Astrocyte (in vitro differentiated cells and primary cell): Measurements from ENCODE around the gene RALGPS2. TPM values are rescaled to one million over a fixed set of nuclear protein-coding genes. Genes with fewer than 3 reads are reported as not detected.

Experiments used
- DNase-seq: peaks from one replicate; pipeline ENCODE4 v3.0.0-alpha.2; 2010; ENCODE audit warnings: low read depth
- FAIRE-seq: peaks from 2 replicates; lab custom pipeline; 2011; peaks lifted over from hg19 to GRCh38; lab: Jason Lieb, UNC
- H2AFZ ChIP-seq: 2 replicates; pipeline ENCODE4 v1.6.0; 2012; ENCODE audit warnings: low read depth, low read length, inconsistent platforms
- H3K27ac ChIP-seq: 2 replicates; pipeline ENCODE4 v1.5.1; 2011; ENCODE audit warnings: low read depth, low read length, inconsistent platforms
- H3K27me3 ChIP-seq: 2 replicates; pipeline ENCODE4 v1.6.0; 2011; ENCODE audit warnings: low read length, inconsistent platforms; ENCODE audit not compliant: insufficient read depth
- H3K36me3 ChIP-seq: 2 replicates; pipeline ENCODE4 v1.5.1; 2011; ENCODE audit warnings: low read length, inconsistent platforms; ENCODE audit not compliant: insufficient read depth
- H3K4me1 ChIP-seq: 2 replicates; pipeline ENCODE4 v1.5.1; 2011; ENCODE audit warnings: low read length, inconsistent platforms; ENCODE audit not compliant: insufficient read depth
- H3K4me2 ChIP-seq: 2 replicates; pipeline ENCODE4 v1.6.0; 2012; ENCODE audit warnings: low read length, inconsistent platforms
- H3K4me3 ChIP-seq: 2 replicates; pipeline ENCODE4 v1.5.1; 2011; ENCODE audit warnings: low read depth, mild to moderate bottlenecking, low read length, inconsistent platforms; ENCODE audit not compliant: insufficient read depth
- H3K79me2 ChIP-seq: 2 replicates; pipeline ENCODE4 v1.6.0; 2012; ENCODE audit warnings: mild to moderate bottlenecking, low read length, inconsistent platforms; ENCODE audit not compliant: insufficient read depth
- H3K9ac ChIP-seq: 2 replicates; pipeline ENCODE4 v1.6.0; 2012; ENCODE audit warnings: mild to moderate bottlenecking, low read length, inconsistent platforms
- H3K9me3 ChIP-seq: 2 replicates; pipeline ENCODE4 v1.5.1; 2012; ENCODE audit warnings: low read depth, mild to moderate bottlenecking, low read length, inconsistent platforms; ENCODE audit not compliant: insufficient read depth
- H4K20me1 ChIP-seq: 2 replicates; pipeline ENCODE4 v1.6.0; 2012; ENCODE audit warnings: low read length, inconsistent platforms; ENCODE audit not compliant: insufficient read depth
- H3K27ac Mint-ChIP-seq: one replicate; pipeline ENCODE4 v1.8.0; 2021; ENCODE audit warnings: mild to moderate bottlenecking, mixed read lengths; ENCODE audit not compliant: unreplicated experiment
- H3K27me3 Mint-ChIP-seq: one replicate; pipeline ENCODE4 v1.8.0; 2021; ENCODE audit warnings: low read depth, mixed read lengths; ENCODE audit not compliant: unreplicated experiment
- H3K36me3 Mint-ChIP-seq: one replicate; pipeline ENCODE4 v1.8.0; 2021; ENCODE audit warnings: low read depth, mixed read lengths; ENCODE audit not compliant: unreplicated experiment
- H3K4me1 Mint-ChIP-seq: one replicate; pipeline ENCODE4 v1.8.0; 2021; ENCODE audit warnings: low read depth, mixed read lengths; ENCODE audit not compliant: unreplicated experiment
- H3K4me3 Mint-ChIP-seq: one replicate; pipeline ENCODE4 v1.8.0; 2021; ENCODE audit warnings: mild to moderate bottlenecking, moderate library complexity, mixed read lengths; ENCODE audit not compliant: unreplicated experiment
- H3K9me3 Mint-ChIP-seq: one replicate; pipeline ENCODE4 v1.8.0; 2021; ENCODE audit warnings: mild to moderate bottlenecking, mixed read lengths; ENCODE audit not compliant: unreplicated experiment
- CTCF ChIP-seq: IDR thresholded peaks from 2 replicates; pipeline ENCODE4 v1.5.1; 2011; ENCODE audit warnings: low read depth, mild to moderate bottlenecking, inconsistent platforms, low read length, moderate library complexity; ENCODE audit not compliant: insufficient read depth
- EZH2 ChIP-seq: IDR thresholded peaks from 2 replicates; pipeline ENCODE4 v1.6.1; 2012; ENCODE audit warnings: mild to moderate bottlenecking, low read length, inconsistent platforms; ENCODE audit not compliant: insufficient read depth
- total RNA-seq: library from RNA; stranded (reverse); gene quantifications from 2 replicates; pipeline ENCODE4 v1.2.1, GENCODE V29; 2021

Gene RALGPS2
- total RNA-seq, 1 donor from 2014 or later, result 33.6 TPM

GRCh38 chr1:178946416-178946815, 221.4 kb downstream of the RALGPS2 start:
- Histone ChIP-seq H3K36me3 (no peaks in the 10 kb centered on the region), H3K9ac (no peak overlapping the region), H3K79me2 (no peaks in the 10 kb centered on the region), H3K27me3 (no peaks in the 10 kb centered on the region), H3K4me3 (no peak overlapping the region), H3K4me1 (peaks cover 16% of the 10 kb centered on the region), H3K4me2 (peak overlapping the region; percentile 65), H2AFZ (peak overlapping the region; percentile 69), H3K27ac (no peak overlapping the region), H4K20me1 (no peaks in the 10 kb centered on the region), H3K9me3 (no peaks in the 10 kb centered on the region)
- DNase-seq (no peak), FAIRE-seq (no peak)
- peaks cover 14% of the 10 kb centered on the region for H3K4me1 Mint-ChIP-seq
- no peak overlapping the region for H3K4me3 Mint-ChIP-seq
- TF ChIP-seq EZH2 (no peak), CTCF (no peak)
- H3K27ac Mint-ChIP-seq, result no peak overlapping the region
- peaks cover 1% of the 10 kb centered on the region for H3K27me3 Mint-ChIP-seq
- no peaks in the 10 kb centered on the region for H3K9me3 Mint-ChIP-seq
- peaks cover 4% of the 10 kb centered on the region for H3K36me3 Mint-ChIP-seq

GRCh38 chr1:178946855-178947676, 222.0 kb downstream of the RALGPS2 start:
- H3K9me3 Mint-ChIP-seq, result no peaks in the 10 kb centered on the region

More at GRCh38 chr1:178946855-178947676, 222.0 kb downstream of the RALGPS2 start:
- H3K9me3 ChIP-seq, result no peaks in the 10 kb centered on the region
- H3K4me1 Mint-ChIP-seq, result peaks cover 12% of the 10 kb centered on the region
- FAIRE-seq (no peak), DNase-seq (no peak)
- H3K4me3 Mint-ChIP-seq, result no peak overlapping the region
- no peak overlapping the region for H3K4me2 ChIP-seq
- no peaks in the 10 kb centered on the region for H3K36me3 ChIP-seq
- no peak overlapping the region for H3K4me3 ChIP-seq
- no peak overlapping the region for H3K9ac ChIP-seq
- peaks cover 4% of the 10 kb centered on the region for H3K36me3 Mint-ChIP-seq
- H3K27ac Mint-ChIP-seq, result no peak overlapping the region
- no peaks in the 10 kb centered on the region for H4K20me1 ChIP-seq
- H3K27ac ChIP-seq, result no peak overlapping the region
- H3K4me1 ChIP-seq, result peaks cover 12% of the 10 kb centered on the region
- no peak overlapping the region for H2AFZ ChIP-seq
- H3K27me3 ChIP-seq, result no peaks in the 10 kb centered on the region
- no peaks in the 10 kb centered on the region for H3K79me2 ChIP-seq
- TF ChIP-seq CTCF, result no peak
- no peak for TF ChIP-seq EZH2
- H3K27me3 Mint-ChIP-seq, result peaks cover 5% of the 10 kb centered on the region
